NCI-H2227 treated with DMSO at 0.1 percent for 48 hours (cell line): ENCODE measurements around the gene SRSF10.
"Not testable (repeated sequence)": the region's sequence is repeated elsewhere in the genome, so short reads cannot be mapped to it uniquely, and the experiment has no call there.

Experiments used
- DNase-seq: peaks from one replicate; lab custom pipeline; 2025; lab: John Stamatoyannopoulos, UW

The SRSF10 gene

GRCh38 chr1:23979881-23980727 is at the start of gene SRSF10:
Gene SRSF10 (minus strand): TSS chr1:23980327. CDS start chr1:23980255, 72 bp downstream.
- peak; percentile 99 for DNase-seq

GRCh38 chr1:24027838-24028468 is 47.8 kb upstream of the SRSF10 start:
- peak; percentile 14 for DNase-seq

GRCh38 chr1:24022581-24023361 is 42.6 kb upstream of the SRSF10 start:
- no peak for DNase-seq

- DNase-seq = no peak
These were observed 41.5 kb upstream of the SRSF10 start for GRCh38 chr1:24021403-24022266.

DNA sequence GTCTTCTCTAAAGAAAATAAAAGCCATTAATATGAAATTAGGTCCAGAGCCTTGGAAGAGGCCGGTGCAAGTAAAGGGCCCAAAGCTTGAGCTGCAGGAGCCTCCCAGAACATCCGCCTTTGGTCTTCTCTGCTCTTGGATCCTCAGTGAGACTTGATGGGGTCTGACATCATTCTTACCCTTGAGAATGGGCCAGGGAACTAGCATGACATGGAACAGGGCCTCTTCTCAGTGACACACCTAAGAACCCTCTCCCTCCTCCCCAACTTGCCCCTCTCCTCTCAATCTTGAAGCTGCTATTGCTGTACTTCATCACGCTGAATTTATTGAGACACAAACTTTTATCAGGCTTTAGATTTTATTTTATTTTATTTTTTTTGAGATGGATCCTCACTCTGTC is 40.3 kb upstream of the SRSF10 start:
- no peak for DNase-seq

- no peak for DNase-seq
These were observed 39.9 kb upstream of the SRSF10 start for GRCh38 chr1:24020025-24020424.

DNA sequence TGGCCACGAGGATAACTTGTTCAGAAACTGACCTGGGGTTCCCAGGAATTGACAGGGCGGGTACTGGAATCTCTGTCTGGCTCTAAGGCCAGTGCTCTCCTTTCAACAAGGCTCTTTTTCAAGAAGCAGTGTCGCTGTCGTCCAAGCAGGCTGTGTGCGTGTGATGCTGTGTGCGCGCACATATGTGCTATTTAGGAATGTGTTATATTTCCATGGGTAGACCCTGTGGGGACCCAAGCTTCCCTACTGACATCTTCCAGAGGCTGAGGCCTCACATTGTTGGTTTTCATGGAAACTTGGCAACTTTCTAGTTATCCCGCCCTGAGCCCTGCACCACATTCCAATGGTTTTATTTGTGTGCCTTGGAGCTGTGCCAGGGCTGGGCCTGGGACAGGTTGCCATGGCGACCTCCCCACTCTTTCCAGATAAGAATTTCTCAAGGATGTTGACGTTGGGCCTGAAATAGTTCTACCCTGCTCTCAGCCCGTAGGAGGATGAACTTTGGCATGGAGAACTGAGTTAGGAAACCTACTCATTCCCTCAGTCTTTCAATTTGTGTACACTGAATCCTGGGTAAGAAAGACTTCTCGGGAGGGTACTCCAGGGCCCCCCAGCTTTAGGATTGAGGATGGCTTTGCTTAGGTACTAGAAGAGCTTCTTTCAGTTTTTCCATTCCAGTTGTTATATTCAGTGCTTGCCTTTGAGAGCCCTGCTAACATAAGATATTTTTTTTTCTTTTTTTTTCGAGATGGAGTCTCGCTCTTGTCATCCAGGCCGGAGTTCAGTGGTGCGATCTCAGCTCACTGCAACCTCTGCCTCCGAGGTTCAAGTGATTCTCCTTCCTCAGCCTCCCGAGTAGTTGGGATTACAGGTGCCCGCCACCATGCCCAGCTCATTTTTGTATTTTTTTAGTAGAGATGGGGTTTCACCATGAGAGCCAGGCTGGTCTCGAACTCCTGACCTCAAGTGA is 38.8 kb upstream of the SRSF10 start:
- peak; percentile 28 for DNase-seq

- DNase-seq = no peak
These were observed 35.4 kb upstream of the SRSF10 start for GRCh38 chr1:24015221-24016210.

DNA sequence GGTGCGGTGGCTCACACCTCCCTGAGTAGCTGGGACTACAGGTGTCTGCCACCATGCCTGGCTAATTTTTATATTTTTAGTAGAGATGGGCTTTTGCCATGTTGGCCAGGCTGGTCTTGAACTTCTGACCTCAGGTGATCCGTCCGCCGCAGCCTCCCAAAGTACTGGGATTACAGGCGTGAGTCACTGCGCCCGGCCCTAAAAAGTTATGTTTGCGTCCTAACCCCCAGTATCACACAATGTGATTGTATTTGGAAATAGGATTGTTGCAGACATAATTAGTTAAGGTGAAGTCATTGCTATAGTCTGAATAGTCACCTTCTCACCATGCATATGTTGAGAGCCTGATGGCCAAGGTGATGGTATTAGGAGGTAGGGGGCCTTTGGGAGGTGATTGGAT is 32.8 kb upstream of the SRSF10 start:
- DNase-seq = not testable (repeated sequence)

- DNase-seq = no peak
These were observed 30.5 kb upstream of the SRSF10 start for GRCh38 chr1:24010650-24011049.

DNA sequence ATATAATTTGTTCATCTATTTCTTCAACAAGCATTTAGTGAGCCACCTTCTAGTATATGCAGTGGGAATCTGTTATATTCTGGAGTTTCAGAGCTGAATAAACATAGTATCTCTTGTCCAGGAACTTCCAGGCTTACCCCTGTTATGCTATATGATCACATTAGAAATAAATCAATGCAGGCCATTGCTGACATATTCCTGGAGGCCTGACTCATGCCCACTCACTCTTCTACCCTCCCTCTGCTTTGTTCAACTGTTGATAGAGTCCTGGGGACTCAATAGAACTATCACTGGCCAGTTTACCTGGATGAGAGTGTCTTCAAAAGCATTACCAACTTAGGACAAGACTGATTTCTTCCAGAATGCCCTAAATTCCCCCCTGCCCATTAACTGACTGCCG is 29.3 kb upstream of the SRSF10 start:
- DNase-seq = no peak

- not testable (repeated sequence) for DNase-seq
These were observed 28.6 kb upstream of the SRSF10 start for GRCh38 chr1:24008574-24009184.

DNA sequence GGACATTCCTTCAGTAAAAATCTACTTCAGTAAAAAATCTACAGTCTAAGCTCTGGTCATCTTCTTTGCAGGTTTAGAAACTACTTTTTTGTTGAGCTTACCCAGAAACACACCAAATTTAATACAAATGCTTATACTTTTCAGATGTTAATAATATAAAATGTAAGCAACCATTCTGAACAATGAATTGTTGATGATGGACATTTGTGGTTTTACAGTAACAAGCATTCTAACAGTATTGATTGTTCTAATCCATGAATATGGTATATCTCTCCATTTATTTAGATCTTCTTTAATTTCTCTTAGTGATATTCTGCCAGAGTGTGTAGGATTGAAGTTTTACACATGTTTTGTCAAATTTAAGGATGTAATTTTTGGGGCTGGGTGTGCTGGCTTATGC is 27.0 kb upstream of the SRSF10 start:
- no peak for DNase-seq

GRCh38 chr1:24005163-24005562 is 25.0 kb upstream of the SRSF10 start:
- no peak for DNase-seq

- no peak for DNase-seq
These were observed 24.0 kb upstream of the SRSF10 start for GRCh38 chr1:24004132-24004531.

GRCh38 chr1:24003331-24003972 is 23.3 kb upstream of the SRSF10 start:
- no peak for DNase-seq

DNA sequence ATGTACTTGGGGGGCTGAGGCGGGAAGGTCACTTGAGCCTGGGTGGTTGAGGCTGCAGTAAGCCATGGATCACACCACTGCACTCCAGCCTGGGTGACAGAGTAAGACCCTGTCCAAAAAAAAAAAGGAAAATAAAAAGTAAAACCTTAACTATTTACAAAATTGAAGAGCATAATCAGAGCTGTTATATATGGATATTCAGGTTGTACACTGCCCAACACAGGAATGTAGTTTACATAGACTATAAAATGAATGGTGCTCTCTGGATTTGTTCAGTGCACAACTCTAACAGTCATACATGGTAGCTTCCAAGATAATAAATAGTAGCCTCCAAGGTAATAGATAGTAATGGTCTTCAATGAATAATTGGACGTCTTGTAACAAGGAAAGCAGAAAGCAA is 22.6 kb upstream of the SRSF10 start:
- no peak for DNase-seq

DNA sequence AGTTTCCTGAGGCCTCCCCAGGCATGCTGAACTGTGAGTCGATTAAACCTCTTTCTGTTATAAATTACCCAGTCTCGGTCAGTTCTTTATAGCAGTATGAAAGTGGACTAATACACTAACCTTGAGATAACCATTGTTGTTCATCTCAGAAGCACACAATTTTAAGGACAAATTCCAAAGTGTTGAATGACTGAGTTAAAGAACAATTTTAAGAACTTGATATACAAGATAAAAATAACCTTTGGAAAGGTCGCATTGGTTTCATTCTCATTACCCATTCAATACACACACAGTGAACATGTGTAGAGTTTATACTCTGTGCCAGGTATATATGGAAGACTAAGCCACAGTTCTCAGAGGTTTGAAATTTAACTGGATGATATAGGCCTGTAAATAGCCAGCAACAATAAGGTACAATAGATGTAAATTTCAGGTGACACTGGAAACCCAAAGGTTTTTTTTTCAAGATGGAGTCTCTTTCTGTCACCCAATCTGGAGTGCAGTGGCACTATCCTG is 19.1 kb upstream of the SRSF10 start:
- DNase-seq = no peak
